MM.1S (cell line): ENCODE data around the gene KAZALD1.

Experiments used
- CTCF ChIP-seq: fragments of 300-600 bp; sonication (generic); IDR thresholded peaks from 2 replicates; pipeline ENCODE4 v1.5.1; 2016; ENCODE audit warnings: antibody characterized with exemption, low read length, mixed read lengths
- EZH2phosphoT487 ChIP-seq: fragments of 300-600 bp; sonication (generic); IDR thresholded peaks from 2 replicates; pipeline ENCODE4 v1.6.1; 2018; ENCODE audit warnings: antibody characterized with exemption, low read length

- TF ChIP-seq EZH2phosphoT487 (no peak), CTCF (no peak)
These were observed 17.7 kb upstream of the KAZALD1 start for GRCh38 chr10:101044117-101044516.
